Panc1 (cell line): ENCODE data around the gene FAM221B. TPM values are rescaled to one million over a fixed set of nuclear protein-coding genes. Genes with fewer than 3 reads are reported as not detected.

Source experiments
- ATAC-seq: fragments of 200-7000 bp; cut with Tn5 transposase; 2 replicates; pipeline ENCODE4 v1.9.1; 2020; ENCODE audit warnings: mild to moderate bottlenecking, moderate library complexity
- BruUV-seq: library from RNA; stranded (reverse); fragments of 400-500 nt; replicated peaks from 2 replicates; lab custom pipeline; 2021; lab: Mats Ljungman, UMichigan
- CTCF ChIA-PET: fragments of 300-600 bp; sonication (Branson Sonifier 250); formaldehyde crosslinking; loops from one replicate; lab custom pipeline; 2022; ENCODE audit warnings: antibody characterized with exemption; lab: Charles Lee
- POLR2A ChIA-PET: fragments of 300-600 bp; sonication (Branson Sonifier 250); formaldehyde crosslinking; loops from one replicate; lab custom pipeline; 2022; ENCODE audit warnings: antibody characterized with exemption; lab: Charles Lee
- DNase-seq: peaks from one replicate; pipeline ENCODE4 v3.0.0-alpha.2; 2010; ENCODE audit warnings: low read depth, low spot score
- H3K27ac ChIP-seq: 2 replicates; pipeline ENCODE4 v1.5.1; 2011; ENCODE audit warnings: mild to moderate bottlenecking, low read length, inconsistent platforms
- H3K27me3 ChIP-seq: fragments of 200-500 bp; sonication (Bioruptor generic); 2 replicates; pipeline ENCODE4 v1.6.0; 2014; ENCODE audit warnings: low read length, inconsistent platforms; ENCODE audit not compliant: control insufficient read depth, insufficient read depth
- H3K36me3 ChIP-seq: fragments of 200-500 bp; sonication (Bioruptor generic); 2 replicates; pipeline ENCODE4 v1.5.1; 2014; ENCODE audit warnings: inconsistent platforms, mild to moderate bottlenecking, low read length, moderate library complexity; ENCODE audit not compliant: control insufficient read depth, insufficient read depth
- H3K4me1 ChIP-seq: 2 replicates; pipeline ENCODE4 v1.5.1; 2011; ENCODE audit warnings: inconsistent platforms, mild to moderate bottlenecking, low read length, moderate library complexity; ENCODE audit not compliant: control insufficient read depth, insufficient read depth
- H3K4me3 ChIP-seq, 2 experiments: 2 replicates each; pipeline ENCODE4 v1.5.1; 2011 to 2012; ENCODE audit warnings: low read depth in 2 of 2, low read length in 2 of 2, mild to moderate bottlenecking in 2 of 2, inconsistent platforms in 1 of 2, moderate library complexity in 1 of 2
- H3K9me3 ChIP-seq: fragments of 200-500 bp; sonication (Bioruptor generic); 2 replicates; pipeline ENCODE4 v1.5.1; 2014; ENCODE audit warnings: low read depth, mild to moderate bottlenecking, inconsistent platforms, low read length, moderate library complexity; ENCODE audit not compliant: control insufficient read depth, insufficient read depth
- CTCF ChIP-seq: fragments of 450-650 bp; IDR thresholded peaks from 2 replicates; pipeline ENCODE4 v1.5.1; 2017; ENCODE audit warnings: mild to moderate bottlenecking
- POLR2AphosphoS5 ChIP-seq: IDR thresholded peaks from 2 replicates; pipeline ENCODE4 v1.6.1; 2012; ENCODE audit warnings: mild to moderate bottlenecking, low read depth, low read length, moderate library complexity
- REST ChIP-seq, 2 experiments: IDR thresholded peaks; 2 replicates each; pipeline ENCODE4 v1.6.1; 2011 to 2012; ENCODE audit warnings: low read depth in 2 of 2, control low read depth in 1 of 2, low read length in 1 of 2, mild to moderate bottlenecking in 1 of 2, moderate library complexity in 1 of 2; ENCODE audit not compliant: insufficient read depth in 1 of 2
- SIN3A ChIP-seq: IDR thresholded peaks from 2 replicates; pipeline ENCODE4 v1.6.1; 2012; ENCODE audit warnings: low read depth, mild to moderate bottlenecking, low read length, moderate library complexity, borderline replicate concordance; ENCODE audit not compliant: insufficient read depth
- TCF7L2 ChIP-seq: IDR thresholded peaks from 2 replicates; pipeline ENCODE4 v1.6.1; 2011; ENCODE audit warnings: mild to moderate bottlenecking, low read depth, low read length, inconsistent platforms
- in situ Hi-C: cut with HindIII; loops from 2 replicates; pipeline ENCODE4 v1.10.0; 2016; ENCODE audit warnings: low sequenced_read_pairs, low pct_unique_long_range_greater_than_20kb
- intact Hi-C: fragments of 100-400 bp; cut with micrococcal nuclease; formaldehyde crosslinking; loops from one replicate; pipeline ENCODE4 v1.10.0; 2022; ENCODE audit not compliant: unreplicated experiment
- total RNA-seq: library from RNA; stranded (reverse); gene quantifications from one replicate; pipeline ENCODE4 v1.2.1, GENCODE V29; 2021; ENCODE audit not compliant: unreplicated experiment

Gene FAM221B
- total RNA-seq, 1 experiment from 2014 or later: not detected

- BruUV-seq: no TSS peak
- DNase-seq: no peak
- no peak overlapping the region for H3K4me3 ChIP-seq
- POLR2A ChIA-PET: no interaction called here
- no peaks in the 10 kb centered on the region for H3K36me3 ChIP-seq
- no peak for TF ChIP-seq TCF7L2
- TF ChIP-seq REST (IDR thresholded peaks at IDR 0.05; ENCODE audit: insufficient read depth in 1 of 2, low read depth in 2 of 2, low read length in 1 of 2): no peak
- no peak for TF ChIP-seq POLR2AphosphoS5
- TF ChIP-seq CTCF: no peak
- TF ChIP-seq SIN3A: no peak
- H3K27me3 ChIP-seq: no peaks in the 10 kb centered on the region
- H3K4me1 ChIP-seq: peaks cover 8% of the 10 kb centered on the region
- no peaks in the 10 kb centered on the region for H3K9me3 ChIP-seq
- H3K27ac ChIP-seq: no peak overlapping the region
- intact Hi-C loops (no loop called here), in situ Hi-C loops (no loop called here)
- peak; percentile 28; the same call in 1 of the 2 replicates for ATAC-seq
- CTCF ChIA-PET: no interaction called here
Measured at GRCh38 chr9:35774907-35775635, 53.5 kb downstream of the FAM221B start.

- no TSS peak for BruUV-seq
Measured at GRCh38 chr9:35771943-35772342, 56.6 kb downstream of the FAM221B start.

More at GRCh38 chr9:35771943-35772342, 56.6 kb downstream of the FAM221B start:
- ChIA-PET POLR2A (no interaction called here), CTCF (no interaction called here)
- DNase-seq (no peak), ATAC-seq (no peak)
- H3K9me3 ChIP-seq: no peaks in the 10 kb centered on the region
- in situ Hi-C loops (no loop called here), intact Hi-C loops (no loop called here)
- H3K4me3 ChIP-seq: no peak overlapping the region
- no peaks in the 10 kb centered on the region for H3K36me3 ChIP-seq
- H3K27ac ChIP-seq: no peak overlapping the region
- TF ChIP-seq SIN3A (no peak), REST (IDR thresholded peaks at IDR 0.05; ENCODE audit: insufficient read depth in 1 of 2, low read depth in 2 of 2, low read length in 1 of 2) (no peak), TCF7L2 (no peak), CTCF (no peak), POLR2AphosphoS5 (no peak)
- H3K4me1 ChIP-seq: peaks cover 8% of the 10 kb centered on the region
- H3K27me3 ChIP-seq: no peaks in the 10 kb centered on the region
